GM19240 (cell line): Measurements from ENCODE around the gene SUPT6H.
"Not testable (repeated sequence)": the region's sequence is repeated elsewhere in the genome, so short reads cannot be mapped to it uniquely, and the experiment has no call there.

Experiments used
- DNase-seq: peaks from one replicate; pipeline ENCODE4 v3.0.0; 2011; ENCODE audit warnings: low spot score; ENCODE audit not compliant: insufficient read length

The SUPT6H gene

DNA sequence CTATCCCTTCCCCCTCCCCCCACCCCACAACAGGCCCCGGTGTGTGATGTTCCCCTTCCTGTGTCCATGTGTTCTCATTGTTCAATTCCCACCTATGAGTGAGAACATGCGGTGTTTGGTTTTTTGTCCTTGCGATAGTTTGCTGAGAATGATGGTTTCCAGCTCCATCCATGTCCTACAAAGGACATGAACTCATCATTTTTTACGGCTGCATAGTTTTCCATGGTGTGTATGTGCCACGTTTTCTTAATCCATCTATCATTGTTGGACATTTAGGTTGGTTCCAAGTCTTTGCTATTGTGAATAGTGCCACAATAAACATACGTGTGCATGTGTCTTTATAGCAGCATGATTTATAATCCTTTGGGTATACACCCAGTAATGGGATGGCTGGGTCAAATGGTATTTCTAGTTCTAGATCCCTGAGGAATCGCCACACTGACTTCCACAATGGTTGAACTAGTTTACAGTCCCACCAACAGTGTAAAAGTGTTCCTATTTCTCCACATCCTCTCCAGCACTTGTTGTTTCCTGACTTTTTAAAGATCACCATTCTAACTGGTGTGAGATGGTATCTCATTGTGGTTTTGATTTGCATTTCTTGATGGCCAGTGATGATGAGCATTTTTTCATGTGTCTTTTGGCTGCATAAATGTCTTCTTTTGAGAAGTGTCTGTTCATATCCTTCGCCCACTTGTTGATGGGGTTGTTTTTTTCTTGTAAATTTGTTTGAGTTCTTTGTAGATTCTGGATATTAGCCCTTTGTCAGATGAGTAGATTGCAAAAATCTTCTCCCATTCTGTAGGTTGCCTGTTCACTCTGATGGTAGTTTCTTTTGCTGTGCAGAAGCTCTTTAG lies 74.1 kb downstream of the SUPT6H start:
- not testable (repeated sequence) for DNase-seq

DNA sequence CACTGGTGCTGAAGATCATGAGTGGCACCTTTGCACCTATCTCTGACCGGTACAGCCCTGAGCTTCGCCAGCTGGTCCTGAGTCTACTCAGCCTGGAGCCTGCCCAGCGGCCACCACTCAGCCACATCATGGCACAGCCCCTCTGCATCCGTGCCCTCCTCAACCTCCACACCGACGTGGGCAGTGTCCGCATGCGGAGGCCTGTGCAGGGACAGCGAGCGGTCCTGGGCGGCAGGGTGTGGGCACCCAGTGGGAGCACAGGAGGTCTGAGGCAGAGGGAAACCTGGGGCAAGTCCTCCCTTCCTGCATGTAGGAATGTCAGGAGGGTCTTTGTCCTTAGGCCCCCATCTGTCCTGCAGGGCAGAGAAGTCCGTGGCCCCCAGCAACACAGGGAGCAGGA lies 75.3 kb downstream of the SUPT6H start:
- no peak for DNase-seq

DNA sequence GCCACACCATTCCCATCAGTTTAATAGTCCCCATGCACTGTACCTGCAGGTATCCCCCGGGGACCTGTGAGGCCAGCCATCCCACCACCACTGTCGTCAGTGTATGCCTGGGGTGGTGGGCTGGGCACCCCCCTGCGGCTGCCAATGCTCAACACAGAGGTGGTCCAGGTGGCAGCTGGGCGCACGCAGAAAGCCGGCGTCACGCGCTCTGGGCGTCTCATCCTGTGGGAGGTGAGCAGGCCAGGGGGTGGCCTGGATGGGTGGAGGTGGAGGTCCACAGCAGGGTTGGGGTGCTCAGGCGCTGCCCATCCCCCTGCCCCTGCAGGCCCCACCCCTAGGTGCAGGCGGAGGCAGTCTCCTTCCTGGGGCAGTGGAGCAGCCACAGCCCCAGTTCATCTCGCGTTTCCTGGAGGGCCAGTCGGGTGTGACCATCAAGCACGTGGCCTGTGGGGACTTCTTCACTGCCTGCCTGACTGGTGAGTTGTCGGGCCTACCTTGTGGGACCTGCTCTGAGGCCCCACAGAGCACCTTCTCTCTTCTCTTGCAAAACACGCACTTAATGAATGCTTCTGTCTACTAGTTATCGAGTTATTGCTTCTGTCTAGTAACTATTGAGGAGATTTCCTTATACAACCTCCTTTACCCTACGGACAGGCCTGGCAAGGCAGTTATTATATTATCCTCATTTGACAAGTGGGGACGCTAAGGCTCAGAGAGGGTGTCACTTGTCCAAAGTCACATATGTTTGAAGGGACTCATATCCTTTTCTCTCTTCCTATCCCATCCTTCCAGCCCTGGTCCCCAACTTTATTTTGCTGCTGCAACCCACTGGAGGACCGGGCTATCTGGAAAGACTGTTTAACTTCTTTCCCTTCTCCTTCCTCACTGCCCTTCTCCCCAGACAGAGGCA lies 76.0 kb downstream of the SUPT6H start:
- DNase-seq, result no peak

DNA sequence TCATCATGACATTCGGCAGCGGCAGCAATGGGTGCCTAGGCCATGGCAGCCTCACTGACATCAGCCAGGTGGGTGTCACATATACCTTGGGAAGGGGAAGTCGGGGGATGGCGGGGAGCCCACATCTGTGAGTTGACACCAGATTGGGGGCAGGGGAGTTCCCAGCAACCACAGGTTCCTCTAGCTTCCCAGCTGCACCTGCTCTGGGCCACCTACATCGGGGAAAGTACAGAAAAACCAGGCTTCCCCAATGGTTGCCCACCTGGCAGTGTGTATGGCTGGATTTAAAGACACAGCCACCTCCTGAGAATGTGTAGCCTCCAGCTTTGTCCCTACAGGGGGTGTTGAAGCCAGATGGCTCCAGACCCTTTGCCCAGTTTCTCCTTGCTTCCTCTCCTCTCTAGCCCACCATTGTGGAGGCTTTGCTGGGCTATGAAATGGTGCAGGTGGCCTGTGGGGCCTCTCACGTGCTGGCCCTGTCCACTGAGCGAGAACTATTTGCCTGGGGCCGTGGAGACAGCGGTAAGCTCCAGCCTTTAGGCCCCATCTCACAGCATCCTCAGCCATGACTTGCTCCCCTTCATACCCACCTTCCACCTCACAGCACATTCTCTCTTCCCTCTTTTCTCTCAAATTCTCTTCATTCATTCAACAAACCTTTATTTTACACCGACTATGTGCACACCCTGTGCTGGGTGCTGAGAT lies 76.8 kb downstream of the SUPT6H start:
- DNase-seq, result no peak

DNA sequence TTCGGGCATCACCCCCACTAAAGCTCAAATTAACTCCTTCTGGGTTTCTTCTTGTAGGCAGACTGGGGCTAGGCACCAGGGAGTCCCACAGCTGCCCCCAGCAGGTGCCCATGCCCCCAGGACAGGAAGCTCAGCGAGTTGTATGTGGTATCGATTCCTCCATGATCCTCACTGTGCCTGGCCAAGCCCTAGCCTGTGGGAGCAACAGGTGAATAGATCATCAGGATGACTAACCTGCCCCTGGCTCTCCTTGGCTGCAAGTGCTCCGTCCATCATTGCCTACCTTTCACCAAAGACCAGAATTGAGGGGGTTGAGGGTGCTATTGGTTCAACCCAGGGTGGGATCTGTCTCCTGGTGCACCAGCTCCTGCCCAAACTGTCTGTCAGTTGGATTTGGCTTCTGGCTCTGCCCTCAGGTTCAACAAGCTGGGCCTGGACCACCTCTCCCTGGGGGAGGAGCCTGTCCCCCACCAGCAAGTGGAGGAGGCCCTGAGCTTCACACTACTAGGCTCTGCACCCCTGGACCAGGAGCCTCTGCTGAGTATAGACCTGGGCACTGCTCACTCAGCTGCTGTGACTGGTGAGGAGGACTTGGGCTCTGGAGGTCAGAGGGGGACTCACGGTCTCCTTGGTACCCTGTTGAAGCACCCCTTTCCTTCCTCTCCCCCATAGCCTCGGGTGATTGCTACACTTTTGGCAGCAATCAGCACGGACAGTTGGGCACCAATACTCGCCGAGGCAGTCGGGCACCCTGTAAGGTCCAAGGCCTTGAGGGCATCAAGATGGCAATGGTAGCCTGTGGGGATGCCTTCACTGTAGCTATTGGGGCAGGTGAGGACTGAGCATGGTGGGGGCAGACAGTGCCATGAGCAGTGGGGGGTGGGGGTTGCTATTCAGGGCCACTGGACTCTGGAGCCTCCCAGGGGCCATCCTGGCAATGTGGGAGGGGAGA lies 78.7 kb downstream of the SUPT6H start:
- DNase-seq, result no peak

DNA sequence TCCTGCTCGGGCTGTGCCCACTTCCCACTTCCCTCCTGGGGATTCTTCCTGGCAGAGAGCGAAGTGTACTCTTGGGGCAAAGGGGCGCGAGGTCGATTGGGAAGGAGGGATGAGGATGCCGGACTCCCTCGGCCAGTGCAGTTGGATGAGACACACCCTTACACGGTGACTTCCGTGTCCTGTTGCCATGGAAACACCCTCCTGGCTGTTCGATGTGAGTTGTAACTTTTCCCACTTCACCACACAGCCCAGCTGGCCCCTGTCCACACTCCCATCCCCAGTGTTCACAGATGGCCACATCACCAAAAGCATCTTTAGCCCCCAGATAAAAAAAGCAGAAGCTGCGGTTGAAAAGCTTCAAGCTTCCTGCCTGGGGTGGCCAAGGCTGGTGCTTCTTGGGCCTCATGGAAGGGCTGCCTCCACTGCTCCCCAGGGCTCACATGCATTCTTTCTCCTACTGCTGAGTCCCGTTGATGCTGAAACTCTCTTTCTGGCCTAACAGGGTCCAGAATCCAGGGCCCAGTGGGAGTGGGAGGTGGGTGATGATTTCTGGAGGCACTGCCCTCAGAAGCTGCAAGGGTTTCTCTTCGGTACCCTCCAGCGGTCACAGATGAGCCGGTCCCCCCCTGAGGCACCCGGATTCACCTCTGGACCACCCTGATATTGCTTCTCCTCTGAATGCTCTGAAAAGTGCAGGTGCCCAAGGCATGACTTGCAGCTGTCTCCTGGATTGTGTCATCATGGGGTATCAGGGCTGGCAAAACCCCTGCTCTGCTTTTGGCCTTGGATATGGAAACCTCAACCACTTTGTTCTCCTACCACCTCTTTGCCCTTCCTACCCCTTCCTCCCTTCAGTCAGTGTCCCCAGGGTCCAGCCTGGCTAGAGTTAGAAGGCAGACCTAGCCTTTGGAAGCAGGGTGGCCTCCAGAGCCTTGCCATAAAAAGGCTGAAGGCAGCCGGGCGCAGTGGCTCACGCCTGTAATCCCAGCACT lies 79.6 kb downstream of the SUPT6H start:
- DNase-seq, result no peak

DNA sequence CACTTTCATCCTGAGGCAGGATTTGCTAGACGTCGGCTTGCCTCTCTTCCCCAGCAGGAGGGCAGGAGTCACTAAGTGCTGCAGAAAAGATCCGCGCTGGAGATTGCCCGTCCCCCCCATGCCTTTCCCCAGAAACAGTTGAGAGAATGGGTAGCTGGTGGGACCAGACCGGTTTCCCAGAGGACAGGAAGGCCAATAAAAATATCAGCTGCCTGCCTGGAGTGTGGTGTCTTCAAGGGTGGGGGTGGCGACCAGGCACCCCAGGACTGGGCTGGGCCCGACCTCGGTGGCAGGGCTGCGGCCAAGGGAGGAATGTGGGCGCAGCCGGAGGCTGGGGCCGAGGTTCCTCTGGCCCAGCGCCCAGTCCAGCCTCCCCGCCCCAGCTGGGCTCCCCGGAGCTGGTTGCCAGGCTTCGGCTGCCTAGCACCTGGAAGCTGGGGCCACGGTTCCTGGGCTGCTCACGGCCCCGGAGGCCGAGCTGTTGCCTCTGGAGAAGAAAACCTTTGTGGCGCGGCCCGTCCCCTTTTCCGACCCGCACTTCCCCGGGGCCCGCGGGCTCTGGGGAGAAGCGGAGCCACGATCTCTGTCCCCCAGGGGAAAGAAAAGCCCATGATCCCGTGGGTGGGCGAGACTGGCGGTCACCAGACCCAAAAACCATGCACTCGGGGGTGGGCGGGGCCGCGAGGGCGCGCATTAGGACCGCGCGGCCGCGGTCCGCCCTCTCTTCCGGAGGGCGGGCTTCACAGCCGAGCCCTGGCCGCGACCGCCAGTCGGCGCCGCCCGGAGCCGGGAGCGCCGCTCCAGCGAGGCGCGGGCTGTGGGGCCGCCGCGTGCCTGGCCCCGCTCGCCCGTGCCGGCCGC lies 81.5 kb downstream of the SUPT6H start, which contains the start of gene TRAF4:
TRAF4 (plus strand) TSS at position 769 of the 861 bp plus-strand sequence. CDS start 102 bp downstream, outside the sequence.
- DNase-seq, result no peak

DNA sequence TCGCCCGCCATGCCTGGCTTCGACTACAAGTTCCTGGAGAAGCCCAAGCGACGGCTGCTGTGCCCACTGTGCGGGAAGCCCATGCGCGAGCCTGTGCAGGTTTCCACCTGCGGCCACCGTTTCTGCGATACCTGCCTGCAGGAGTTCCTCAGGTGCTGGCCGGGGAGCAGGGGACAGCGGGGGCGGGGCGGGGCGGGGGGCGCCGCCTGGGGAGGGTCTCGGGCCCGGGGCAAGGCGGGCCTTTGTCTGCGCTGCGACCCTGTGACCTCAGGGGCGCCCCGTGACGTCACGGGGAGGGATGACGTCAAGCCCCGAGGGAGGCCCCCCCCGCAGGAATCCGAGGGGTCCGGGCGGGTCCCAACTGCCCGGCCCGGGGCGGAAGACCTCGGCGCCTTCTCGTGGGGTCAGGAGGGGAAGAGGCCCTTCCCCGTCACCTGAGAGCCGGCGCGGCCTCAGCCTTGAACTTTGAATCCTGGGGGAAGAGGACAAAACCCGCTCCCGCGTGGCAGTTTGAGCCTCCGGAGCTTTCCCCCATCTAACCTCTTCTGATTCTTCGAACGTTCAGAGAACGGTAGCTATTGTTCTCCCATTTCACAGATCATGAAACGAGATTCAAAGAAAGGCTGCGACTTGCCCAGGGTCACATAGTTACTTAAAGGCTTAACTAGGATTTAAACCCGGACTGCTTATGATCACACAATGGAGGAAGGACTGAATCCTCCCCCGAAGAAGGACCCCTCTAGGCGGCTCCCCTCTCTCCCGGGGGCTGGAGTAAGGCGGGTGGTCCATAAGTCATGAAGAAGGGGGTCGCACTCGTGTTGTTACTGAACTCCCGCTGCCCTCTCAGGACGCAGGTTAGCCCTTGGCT lies 82.3 kb downstream of the SUPT6H start:
- DNase-seq, result no peak

DNA sequence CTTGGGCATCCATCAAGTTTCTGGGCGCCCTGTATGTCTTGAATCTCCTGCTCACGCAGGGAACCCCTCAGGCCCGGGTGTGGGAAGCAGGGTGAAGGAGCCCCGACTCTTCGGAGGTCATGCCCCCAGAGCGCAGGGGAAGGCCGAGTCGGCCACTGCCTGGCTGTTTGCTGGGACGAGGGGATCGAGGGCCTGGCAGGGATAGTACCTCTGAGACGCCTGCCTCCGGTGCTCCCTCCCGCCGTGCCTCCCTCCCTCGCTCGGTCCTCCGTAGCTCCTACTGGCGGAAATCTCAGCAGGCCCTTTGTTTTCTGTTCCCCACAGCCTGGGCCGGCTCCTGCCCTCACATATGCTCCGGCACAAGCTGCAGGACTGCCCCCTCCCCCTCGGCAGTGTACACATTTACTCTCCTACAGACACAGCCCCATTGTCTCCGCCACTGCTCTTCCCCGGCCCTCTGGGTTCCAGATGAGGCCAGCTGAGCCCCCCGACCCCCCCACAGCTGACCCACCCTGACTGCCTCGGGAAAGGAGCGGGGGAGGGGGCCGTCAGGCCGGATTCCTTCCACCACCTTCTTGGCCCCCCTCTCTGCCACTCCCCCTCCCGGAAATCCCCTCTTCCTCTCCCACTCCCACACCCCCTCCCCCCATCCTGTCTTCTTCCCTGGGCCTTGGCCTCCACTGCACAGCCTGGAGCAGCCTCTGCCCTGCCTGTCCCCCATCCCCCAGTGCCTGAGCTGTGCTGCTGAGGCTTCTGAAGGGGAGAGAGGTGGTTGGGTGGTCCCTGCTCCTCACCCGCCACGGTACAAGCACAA lies 83.2 kb downstream of the SUPT6H start:
- no peak for DNase-seq

DNA sequence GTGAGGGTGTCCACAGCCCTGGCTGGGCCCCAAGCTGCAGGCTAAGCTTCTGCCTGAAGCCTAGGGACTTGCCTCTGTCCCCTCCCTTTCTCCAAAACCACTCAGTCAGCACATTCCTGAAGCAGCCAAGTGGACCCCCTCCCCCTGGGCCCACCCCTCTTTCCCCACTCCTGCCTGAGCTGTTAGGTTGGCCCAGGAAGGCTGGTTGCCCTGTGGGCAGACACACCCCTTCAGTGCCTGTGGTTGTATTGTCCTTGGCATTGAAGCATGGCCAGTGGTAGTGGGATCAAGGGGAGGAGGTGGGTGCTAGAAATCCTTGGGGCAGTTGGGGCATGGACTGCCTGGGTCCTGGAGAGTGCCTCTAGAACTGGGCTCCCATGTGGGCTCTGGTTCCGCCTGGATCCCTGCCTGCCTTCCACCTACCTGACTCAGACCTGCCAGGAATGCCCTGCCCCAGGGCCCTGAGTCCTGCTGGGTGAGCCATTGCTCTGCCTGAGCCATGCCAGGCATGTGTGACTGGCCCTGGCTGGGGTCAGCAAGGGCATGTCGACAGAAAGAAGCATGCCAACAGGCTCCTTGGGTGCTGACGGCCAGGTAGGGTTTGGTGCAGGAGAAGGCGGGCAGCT lies 83.9 kb downstream of the SUPT6H start:
- no peak for DNase-seq

DNA sequence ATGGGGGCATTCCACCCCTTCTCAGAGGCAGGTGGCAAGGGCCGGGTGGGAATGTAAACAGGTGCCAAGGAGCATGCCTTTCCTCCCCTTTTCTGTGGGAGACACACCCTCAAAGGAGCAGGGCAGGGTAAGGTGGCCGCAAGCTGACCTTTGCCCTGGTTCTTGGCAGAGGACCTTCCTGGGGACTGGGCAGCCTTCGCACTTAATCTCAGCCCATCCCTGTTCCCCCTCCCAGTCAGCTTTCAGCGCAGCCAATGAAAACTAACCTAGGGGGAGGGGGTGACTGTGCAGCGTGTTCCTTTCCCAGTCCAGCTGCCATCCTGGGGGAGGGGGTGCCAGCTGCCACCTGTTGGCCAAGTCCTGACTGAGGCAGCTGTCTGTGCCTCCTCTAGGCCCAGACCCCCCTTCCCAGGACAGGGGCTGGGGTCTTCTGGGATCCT lies 84.6 kb downstream of the SUPT6H start:
- no peak for DNase-seq

DNA sequence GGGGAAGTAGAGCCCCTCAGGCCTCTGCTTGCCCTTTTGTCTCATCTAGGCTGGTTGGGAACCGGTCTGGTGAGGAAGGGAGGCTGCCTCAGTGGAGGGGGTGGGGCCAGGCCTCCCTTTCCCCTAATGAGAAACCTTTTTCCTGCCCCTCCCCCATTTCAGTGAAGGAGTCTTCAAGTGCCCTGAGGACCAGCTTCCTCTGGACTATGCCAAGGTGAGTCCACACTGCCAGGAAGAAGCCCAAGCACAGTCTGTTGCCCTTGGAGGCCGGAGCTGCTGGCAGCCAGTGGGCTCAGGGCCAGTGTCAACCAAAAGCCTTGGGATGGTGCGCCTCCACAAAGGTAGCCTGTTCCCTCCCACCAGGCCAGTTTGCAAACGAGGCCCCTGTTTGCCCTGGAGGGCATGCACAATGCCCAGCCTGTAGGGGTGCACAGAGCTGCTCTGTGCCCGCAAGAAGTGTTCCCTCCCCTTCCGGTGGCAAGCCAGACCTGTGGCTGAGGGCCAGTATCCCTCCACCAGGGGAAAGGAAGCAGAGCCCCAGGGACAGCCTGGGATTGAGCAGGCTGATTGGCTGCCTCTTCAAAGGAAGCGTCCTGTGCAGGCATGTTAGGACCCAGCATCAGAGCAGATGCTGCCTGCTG lies 85.2 kb downstream of the SUPT6H start:
- no peak for DNase-seq

DNA sequence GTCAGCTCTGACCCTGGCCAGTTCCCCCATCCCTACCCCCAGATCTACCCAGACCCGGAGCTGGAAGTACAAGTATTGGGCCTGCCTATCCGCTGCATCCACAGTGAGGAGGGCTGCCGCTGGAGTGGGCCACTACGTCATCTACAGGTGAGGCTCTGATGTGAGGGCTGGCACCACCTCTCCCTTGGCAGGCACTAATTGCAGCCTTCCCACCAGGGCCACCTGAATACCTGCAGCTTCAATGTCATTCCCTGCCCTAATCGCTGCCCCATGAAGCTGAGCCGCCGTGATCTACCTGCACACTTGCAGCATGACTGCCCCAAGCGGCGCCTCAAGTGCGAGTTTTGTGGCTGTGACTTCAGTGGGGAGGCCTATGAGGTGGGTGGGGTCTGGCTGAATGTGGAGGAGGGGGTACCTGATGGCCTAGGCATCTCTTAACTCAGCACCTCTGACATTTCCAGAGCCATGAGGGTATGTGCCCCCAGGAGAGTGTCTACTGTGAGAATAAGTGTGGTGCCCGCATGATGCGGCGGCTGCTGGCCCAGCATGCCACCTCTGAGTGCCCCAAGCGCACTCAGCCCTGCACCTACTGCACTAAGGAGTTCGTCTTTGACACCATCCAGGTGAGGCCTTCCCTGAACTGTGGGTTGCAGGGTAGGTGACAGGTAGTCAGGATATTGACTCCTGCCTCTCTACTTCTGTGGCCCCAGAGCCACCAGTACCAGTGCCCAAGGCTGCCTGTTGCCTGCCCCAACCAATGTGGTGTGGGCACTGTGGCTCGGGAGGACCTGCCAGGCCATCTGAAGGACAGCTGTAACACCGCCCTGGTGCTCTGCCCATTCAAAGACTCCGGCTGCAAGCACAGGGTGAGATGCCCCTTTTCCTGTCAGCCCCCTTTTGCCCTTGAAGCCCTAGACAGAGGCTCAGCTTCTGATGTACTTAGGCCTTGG lies 86.1 kb downstream of the SUPT6H start:
- no peak for DNase-seq

DNA sequence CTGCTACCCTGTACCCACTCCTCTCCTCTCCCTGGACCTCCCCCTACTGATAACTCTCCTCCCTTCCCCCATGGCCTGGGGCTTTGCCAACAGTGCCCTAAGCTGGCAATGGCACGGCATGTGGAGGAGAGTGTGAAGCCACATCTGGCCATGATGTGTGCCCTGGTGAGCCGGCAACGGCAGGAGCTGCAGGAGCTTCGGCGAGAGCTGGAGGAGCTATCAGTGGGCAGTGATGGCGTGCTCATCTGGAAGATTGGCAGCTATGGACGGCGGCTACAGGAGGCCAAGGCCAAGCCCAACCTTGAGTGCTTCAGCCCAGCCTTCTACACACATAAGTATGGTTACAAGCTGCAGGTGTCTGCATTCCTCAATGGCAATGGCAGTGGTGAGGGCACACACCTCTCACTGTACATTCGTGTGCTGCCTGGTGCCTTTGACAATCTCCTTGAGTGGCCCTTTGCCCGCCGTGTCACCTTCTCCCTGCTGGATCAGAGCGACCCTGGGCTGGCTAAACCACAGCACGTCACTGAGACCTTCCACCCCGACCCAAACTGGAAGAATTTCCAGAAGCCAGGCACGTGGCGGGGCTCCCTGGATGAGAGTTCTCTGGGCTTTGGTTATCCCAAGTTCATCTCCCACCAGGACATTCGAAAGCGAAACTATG lies 87.0 kb downstream of the SUPT6H start:
- DNase-seq, result no peak
